Anterior cingulate cortex (tissue), 58 donors: Measurements from ENCODE around the gene DNAJA3.
"Not testable (repeated sequence)": the region's sequence is repeated elsewhere in the genome, so short reads cannot be mapped to it uniquely, and the experiment has no call there.

Experiments
- DNase-seq, 58 donors: peaks; one replicate each; lab custom pipeline; 2025; lab: John Stamatoyannopoulos, UW

The DNAJA3 gene

DNA sequence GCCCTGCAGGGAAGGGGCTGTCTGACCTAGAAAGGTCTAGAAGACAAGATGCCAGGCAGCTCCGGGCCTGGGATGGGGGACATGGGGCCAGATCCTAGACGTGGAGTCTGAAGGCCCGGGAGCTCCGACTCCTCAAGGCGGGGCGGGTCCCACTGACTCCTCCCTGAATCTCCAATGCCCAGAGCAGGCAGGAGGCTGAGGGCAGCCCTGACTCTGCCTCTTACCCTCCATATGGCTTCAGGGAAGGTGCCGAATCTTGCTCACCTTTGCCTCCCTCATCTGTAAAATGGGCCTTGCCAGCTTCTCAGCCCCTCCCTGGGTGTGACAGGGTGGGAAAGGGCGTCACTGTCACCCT lies 39.2 kb upstream of the DNAJA3 start:
- no peak for DNase-seq

DNA sequence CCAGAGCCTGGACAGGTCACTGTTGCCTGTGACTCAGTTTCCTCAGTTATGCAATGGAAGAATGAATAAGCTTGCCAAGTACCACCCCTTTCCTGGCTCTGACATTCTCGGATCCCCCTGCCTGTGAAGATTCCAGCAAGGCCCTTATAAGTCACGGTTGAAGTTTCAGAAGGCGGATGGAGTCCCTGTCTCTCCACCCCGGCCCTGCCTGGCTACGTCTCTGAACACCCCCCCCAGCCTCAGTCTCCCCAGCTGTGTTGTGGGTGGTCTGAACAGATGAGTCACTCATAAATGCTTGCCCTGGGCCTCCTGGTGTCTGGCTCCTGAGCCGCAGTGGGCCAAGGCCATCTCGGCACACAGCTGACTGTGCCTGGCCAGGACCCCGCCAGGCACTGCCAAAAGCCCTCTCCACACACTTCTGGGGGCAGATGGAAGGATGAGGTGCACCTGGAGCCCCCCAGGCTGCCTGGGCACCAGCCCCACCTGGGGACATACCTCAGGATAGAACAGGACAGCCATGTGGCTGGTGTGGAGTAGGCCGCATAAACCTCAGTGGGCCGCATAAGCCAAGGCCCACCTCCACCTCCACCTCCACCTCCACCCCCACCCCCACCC lies 38.6 kb upstream of the DNAJA3 start:
- no peak for DNase-seq

DNA sequence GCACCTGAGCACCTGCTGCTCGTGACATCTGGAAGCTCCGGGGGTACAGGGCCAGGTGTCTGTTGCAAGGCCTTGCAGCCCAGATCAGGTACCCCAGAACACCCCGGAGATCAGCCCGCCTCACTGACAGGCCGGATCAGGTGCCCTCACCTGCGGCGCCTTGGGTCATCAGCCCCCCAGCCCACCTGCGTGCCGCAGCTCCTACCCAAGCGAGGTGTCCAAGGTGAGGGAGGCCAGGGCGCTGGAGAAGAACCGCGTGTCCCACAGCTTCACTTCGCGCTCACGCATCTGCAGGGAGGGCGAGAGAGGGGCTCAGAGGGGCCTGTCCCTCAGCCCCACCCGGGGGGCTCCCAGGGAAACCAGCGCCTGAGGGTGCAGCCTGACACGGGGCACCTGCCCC lies 37.9 kb upstream of the DNAJA3 start:
- DNase-seq, result no peak

DNA sequence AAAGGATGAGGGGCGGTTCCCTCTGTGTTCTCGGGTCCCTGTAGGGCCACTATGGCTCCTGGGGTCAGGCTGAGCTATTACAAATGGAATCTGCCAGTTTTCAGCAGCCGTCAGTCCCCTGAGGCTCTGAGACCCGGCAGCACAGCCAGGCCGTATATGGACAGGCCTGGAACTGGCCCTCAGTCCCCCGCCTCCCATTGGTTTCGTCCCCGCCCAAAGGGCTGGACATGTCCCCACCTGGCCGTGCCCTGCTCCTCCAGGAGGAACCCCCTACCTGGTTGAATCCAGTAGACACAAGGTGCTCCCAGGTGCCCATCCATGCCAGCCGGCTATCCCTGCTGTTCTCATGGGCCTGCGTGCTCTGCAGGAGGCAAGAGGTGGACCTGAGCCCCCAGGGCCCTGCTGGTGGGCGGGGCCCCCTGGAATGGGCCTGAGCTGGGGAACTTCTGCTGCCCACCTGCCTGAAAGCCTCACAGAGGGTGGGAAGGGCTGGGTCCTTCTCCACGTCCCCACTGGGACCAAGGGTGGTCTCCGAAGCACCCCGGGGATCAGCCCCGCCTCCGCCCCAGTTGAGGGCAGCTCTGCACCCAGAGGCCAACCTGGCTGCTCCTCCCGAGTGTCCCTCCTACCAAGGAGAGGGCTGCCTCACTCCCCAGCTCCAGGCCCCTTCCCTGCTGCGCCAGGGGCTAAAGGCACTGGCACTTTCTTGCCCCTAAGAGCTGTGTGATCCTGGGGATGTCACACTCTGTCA lies 37.2 kb upstream of the DNAJA3 start:
- no peak for DNase-seq

DNA sequence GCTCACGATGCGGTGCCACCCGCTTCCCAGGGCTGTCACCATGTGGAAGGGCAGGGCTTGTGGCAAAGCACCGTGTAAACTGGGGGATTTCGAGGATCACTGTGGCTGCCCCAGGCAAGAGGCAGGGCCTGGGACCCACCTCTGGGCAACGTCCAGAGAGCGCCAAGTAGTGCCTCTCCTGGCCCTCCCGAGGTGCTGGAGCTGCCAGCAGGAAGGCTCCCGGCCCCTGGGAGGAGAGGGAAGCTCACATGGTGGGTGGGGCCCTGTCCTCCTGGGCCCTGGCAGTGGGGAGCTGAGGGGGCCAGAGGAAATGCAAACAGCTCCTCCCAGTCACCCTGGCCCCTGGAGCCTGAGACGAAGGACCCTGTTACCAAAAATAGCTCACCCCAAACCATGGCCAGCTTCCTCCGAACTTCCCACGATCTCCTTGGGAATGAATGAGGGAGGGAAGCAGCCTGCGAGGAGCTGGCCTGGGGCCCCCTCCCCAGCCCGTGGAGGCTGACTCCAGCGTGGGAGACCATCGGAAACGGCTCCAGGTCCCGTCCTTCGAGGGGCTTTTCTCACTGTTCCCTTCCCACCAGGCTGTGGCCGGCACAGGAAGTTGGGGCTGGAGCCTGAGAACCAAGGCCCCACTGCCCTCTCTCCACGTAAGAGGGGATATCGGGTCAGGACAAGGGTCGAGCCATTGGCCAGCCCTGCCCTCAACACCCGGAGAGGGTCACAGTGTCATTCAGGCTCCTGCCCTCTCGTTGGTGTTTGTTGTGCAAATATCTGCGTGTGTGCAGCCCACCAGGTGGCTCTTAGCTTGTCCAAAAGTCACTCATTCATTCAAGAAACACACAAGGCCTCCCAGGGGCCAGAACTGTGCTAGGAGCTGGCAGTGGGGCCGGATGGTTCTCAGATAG lies 36.4 kb upstream of the DNAJA3 start:
- no peak for DNase-seq

DNA sequence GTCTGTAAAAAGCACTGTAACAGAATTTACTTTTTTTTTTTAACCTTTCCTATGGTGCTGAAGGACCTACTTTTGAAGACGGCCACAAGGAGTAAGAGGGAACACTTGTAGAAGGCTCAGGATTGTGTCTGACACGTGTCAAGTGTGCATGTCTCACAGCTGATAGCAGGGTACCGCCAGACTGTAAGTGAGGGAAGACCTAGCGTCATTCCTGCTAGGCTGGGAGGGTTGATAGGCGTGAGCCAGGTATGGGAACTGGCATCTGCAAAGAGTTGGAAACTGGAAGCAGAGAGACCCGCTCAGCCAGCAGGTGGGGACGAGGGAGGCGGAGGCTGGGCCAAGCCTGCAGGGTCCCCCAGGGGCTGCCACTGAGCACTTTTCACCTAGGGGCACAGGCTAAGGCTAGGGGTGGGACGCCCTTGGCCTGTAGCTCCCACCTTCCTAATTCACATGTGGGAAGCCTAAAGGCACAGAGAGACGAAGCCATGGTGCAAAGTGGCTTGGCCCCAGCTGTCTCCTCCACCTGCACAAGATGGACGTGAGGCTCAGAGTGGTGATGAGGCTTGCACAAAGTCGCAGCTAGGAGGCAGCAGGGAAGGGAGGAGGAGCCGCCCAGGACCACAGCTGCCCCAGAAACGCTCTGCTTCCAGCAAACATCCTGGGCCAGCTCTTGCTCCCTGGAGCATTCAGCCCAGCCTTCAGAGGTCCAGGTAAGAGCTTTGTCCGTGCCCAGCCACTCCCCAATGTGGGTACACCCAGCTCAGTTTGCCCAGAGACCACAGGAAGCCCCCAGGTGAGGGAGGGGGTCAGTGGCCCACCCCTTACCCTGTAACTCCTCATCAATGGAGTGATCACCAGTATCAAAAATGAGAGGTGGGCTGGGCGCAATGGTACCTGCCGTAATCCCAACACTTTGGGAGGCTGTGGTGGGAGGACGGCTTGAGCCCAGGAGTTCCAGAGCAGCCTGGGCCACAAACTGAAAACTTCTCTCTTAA lies 35.1 kb upstream of the DNAJA3 start:
- no peak for DNase-seq

DNA sequence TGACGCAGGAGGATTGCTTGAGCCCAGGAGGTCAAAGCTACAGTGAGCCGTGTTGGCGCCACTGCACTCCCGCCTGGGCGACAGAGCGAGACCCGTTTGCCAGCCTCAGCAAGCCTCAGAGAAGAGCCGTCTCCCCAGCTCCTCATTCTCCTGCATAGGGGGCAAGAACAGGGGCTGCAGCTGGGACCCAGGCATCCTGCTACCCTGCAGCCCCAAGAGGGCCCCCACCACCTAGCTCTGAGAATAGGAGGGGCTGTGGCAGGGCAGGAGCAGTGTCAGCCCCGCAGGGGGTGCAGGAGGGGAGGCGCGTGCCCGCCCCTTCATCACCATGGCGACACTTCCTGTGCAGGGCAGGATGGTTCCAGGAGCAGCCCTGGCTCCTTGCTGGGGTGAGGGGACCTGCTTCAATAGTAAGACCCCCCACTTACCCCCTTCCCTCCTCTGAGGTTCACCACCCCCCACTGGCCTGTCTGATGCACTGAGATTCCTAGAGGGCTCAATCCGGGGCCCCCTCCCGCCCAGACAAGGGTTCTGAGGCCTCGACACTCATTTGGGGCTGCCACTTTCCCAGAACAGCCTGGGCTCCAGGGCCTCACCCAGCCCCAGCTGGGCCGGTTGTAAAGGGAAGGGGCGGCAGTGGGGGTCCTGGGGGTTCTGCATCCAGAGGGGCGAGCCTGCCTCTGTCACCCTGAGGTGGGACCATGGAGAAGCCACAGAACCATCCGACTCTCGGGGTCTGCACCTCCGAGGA lies 33.9 kb upstream of the DNAJA3 start:
- no peak for DNase-seq

DNA sequence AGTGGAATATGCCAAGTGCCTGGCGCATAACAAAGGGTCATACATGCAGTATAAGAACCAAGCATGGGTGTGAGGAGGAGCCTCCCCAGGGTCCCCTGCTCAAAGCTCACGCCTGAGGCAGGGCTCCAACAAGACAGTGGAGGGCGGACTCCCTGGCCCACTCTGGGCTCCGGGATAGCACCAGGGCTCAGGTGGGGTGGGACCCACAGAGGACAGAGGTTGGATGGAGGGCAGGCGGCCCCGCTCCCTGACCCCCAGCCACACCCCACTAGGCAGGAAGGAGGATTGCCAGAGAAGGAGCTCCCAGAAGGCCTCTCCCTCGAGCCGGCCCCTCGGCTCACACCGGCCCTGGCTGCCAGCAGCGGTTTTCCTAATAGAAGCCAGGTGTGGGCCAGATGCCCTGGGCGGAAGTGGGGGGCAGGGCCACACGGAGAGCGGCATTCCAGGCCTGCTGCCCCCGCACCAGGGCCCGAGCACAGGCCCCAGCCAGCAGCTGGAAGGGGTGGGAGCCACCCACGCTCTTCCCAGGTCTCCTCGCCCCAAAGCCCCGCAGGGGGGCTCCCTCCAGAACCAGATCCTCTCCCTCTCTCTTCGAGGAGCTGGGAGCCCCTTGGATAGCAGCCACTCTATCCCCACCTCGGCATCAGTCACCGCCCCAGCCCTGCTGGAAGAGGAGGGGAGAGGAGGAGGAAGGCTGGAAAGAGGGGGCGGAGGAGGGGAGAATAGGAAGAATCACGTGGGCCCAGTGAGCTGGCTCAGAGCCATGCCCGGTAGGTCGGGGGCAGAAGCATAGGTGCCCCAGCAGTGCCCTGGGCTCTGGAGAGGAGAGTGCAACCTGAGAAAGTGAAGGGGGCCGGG lies 33.1 kb upstream of the DNAJA3 start:
- DNase-seq, result no peak

DNA sequence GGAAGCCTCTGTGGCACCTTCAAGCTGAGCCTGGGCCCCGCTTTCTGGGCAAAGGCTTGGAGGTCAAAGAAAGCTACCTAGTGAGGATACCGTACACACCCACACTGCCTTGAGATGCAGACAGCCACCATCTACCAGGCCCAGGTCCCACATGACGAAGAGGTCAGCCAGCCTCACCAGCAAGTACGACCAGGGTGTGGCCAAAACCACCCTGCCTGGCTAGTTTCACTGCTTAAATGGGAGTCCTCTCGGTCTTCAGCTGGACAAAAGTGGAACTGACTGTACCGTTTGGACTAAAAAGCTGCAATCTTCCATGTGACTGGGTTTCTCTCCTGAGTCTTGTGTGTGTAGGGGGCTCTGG lies 32.4 kb upstream of the DNAJA3 start:
- no peak for DNase-seq

DNA sequence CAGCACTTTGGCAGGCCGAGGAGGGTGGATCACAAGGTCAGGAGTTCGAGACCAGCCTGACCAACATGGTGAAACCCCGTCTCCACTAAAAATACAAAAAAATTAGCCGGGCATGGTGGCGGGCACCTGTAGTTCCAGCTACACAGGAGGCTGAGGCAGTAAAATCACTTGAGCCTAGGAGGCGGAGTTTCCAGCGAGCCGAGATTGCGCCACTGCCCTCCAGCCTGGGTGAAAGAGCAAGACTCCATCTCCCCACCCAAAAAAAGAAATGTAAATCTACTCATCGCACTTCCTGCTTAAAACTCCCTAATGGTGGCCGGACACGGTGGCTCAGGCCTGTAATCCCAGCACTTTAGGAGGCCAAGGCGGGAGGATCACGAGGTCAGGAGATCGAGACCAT lies 31.8 kb upstream of the DNAJA3 start:
- DNase-seq, result not testable (repeated sequence)

DNA sequence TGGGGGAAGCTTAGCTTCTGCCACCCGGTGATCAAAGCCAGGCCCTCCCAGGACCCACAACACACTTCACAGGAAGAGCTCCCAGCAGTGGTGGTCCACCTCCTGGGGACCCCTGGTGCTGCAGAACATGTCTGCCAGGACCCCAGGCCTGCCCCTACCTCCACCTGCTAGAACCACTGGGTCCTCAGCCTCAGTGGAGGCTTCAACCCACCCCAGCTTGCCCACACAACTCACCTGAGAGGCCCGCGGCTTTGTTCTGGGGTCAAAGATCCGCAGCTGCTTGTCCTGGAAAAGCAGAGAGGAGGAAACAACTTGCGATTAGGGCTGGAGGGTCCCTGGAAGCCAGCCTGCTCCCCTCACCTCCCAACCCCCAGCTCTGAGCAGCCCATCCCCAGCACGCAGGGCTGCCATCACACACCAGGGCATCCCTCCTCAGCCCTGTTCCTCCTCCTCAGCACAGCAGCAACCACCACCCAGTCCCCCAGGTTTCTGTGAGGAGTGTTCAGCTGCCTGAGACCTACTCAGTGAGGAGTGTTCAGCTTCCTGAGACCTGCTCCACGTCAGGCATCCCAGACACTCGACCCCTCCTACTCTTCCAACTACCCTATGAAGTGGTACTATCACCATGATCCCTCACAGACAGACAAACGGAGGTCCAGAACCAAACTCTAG lies 30.5 kb upstream of the DNAJA3 start:
- DNase-seq, result no peak

DNA sequence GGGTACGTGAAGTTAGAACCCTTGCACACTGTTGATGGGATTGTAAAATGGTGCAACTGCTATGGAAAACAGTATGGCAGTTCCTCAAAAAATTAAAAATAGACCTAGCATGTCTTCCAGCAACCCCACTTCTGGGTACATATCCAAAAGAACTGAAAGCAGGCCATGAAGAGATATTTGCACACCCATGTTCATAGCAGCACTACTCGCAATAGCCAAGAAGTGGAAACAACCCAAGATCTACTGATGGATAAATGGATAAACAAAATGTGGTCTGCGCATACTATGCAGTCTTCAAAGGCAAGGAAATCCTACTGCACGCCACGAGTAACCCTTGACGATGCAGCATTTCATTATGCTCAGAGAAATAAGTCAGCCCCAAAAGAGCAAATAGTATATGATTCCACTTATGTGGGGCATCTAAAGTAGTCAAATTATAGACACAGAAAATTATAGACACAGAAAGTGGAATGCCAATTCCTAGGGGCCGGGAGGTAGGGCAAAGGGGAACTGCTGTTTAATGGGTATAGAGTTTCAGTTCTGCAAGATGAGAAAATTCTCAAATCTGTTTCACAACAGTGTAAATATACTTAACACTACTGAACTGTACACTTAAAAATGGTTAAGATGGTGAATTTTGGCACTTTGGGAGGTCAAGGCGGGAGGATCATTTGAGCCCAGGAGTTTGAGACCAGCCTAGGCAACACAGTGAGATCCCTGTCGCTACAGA lies 26.5 kb upstream of the DNAJA3 start:
- DNase-seq, result no peak

DNA sequence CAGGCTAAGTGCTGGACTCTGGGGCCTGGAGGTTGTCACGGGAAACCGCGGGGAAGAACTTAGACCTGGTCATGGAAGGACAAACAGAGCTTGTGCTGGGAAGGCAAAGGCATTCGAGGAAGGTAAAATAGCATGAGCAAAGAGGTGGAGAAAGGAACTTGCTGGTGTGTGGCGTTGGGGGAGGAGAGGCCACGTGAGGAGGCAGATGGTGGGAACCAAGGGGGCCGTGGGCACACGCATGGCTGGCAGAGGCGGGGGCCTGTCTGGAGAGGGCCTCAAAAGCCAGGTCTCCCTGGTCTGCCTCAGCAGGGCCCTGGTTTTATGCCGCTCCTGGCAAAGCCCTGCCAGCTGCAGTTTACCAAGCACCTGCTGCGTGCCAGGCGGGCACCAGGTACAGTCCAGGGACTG lies 24.6 kb upstream of the DNAJA3 start:
- DNase-seq, result no peak

DNA sequence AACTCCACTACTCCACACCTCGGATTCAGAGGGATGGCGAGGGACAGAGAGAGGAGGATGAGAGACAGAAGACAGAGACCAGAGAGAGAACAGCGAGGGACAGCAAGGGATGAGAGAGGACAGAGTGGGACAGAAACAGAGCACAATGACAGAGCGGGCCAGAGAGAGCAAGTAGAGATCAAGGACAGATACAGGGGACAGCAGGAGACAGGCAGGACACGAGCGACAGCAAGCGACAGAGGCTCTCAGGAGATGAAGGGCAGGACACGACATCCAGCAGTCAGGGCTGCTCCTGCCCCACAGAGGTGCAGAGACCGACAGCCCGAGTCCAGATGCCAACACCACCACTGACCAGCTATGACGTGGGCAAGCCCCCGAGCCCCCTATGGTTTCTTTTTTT lies 24.2 kb upstream of the DNAJA3 start:
- DNase-seq, result no peak

DNA sequence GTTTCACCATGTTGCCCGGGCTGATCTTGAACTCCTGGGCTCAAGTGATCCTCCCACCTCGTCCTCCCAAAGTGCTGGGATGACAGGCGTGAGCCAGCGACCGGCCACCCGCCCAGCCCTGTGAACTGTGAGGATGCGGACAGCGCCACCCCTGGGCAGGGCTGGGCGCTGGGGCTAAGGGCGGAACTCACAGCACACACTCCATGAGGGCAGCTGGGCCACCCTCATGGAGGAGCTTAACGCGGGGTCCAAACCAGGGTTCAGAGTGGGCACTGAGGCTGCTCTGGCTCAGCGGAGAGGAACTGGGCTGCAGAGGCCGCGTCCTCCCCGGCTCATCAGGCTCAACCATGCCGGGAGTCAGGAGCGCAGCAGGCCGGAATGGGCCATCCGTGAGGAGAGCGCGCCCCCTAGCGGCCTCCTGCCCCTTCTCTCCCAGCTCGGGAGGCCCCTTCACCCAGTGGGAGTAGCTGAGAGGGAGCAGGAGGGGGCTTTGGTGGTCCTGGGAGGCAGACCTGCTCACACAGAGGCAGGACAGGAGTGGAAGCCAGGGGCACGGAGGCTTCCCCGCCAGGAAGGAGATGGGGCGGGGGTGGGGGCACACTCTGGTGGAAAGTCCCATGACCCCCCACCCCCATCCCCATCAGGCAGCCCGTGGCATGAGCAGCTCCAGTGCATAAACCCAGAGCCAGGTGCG lies 23.1 kb upstream of the DNAJA3 start:
- peak in 54 of 58 donors; percentile 19 to 91 (median 64) for DNase-seq

DNA sequence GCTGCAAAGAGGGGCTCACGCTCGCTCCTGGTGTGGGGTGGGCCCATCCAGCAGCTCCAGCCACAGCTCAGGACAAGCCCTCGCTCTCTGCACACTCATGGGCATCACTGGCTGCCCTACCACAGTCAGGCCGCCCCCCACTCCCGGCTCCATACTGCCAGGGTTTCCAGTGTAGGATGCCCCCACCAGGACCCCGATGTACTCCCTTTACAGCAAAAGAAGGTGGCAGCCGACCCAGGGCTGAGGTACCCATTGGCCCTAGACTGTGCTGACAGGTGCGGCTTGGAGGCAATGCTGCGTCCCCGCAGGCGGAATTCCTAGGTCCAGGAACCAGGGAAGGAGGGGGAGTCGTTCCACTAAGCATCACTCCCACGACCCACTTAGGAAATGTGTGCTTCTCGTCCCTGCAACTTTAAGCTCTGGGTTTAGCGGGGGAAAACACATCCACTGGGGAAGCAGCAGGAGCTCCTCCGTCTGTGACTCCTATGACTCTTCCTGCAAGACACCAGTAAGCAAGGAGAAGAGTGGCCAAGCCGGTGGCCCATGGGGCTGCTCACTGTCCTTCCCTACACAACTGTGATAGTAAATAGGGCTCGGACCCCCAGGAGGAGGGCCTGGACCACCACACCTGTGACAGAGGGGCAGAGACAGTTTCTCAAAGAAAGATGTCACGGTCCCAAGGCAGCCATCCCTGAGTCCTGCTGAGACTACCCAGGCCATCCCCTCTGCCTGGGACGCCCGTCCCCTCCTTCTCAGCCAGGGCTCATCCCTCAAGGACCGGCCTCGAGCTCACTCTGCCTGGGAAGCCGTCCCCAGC lies 22.3 kb upstream of the DNAJA3 start:
- no peak for DNase-seq
